K562 (cell line): ENCODE measurements around the gene NAT14. TPM values are rescaled to one million over a fixed set of nuclear protein-coding genes. Genes with fewer than 3 reads are reported as not detected.

ENCODE experiments used
- ADNP ChIP-seq: fragments of 200-800 bp; sonication (Bioruptor generic); IDR thresholded peaks from 2 replicates; pipeline ENCODE4 v1.6.1; 2016; ENCODE audit warnings: missing genetic modification characterization, missing compliant biosample characterization
- CHD2 ChIP-seq: IDR thresholded peaks from 2 replicates; pipeline ENCODE4 v1.6.1; 2011; ENCODE audit warnings: low read depth, low read length
- EP300 ChIP-seq: IDR thresholded peaks from 2 replicates; pipeline ENCODE4 v1.6.1; 2012; ENCODE audit warnings: low read length, improper control_type of control experiment
- ESRRB ChIP-seq: fragments of 250-450 bp; sonication (Bioruptor Pico); IDR thresholded peaks from 2 replicates; pipeline ENCODE4 v1.5.0; 2020; ENCODE audit warnings: mild to moderate bottlenecking, moderate library complexity, borderline replicate concordance
- ETV6 ChIP-seq, 3 experiments: fragments of 150-350 bp in 1 of 3; sonication (generic) in 1 of 3; formaldehyde crosslinking in 1 of 3; IDR thresholded peaks; 2 replicates each; pipeline versions ENCODE4 v1.6.1 to v1.8.0; 2014 to 2022; ENCODE audit warnings: borderline replicate concordance in 2 of 3, low read depth in 2 of 3, antibody characterized with exemption in 1 of 3, low read length in 1 of 3, mild to moderate bottlenecking in 1 of 3, missing genetic modification reagents in 1 of 3
- NCOA2 ChIP-seq, 2 experiments: fragments of 450-650 bp; IDR thresholded peaks; 2 replicates each; pipeline ENCODE4 v1.6.1; 2018; ENCODE audit warnings: mild to moderate bottlenecking in 2 of 2, moderate library complexity in 1 of 2; ENCODE audit not compliant: partially characterized antibody in 2 of 2
- ZNF3 ChIP-seq: fragments of 250-450 bp; sonication (Bioruptor Pico); IDR thresholded peaks from 2 replicates; pipeline ENCODE4 v1.5.0; 2021; ENCODE audit warnings: mild to moderate bottlenecking, moderate library complexity
- polyA plus RNA-seq, 8 experiments: library from polyadenylated mRNA; depleted of rRNA in 4 of 8; stranded (reverse) in 5 of 8; unstranded in 3 of 8; fragments of >200 nt; fragmentation: Nextera tagmentation in 2 of 8; fragmentation: Illumina TruSeq in 1 of 8; extraction: Ambion mirVana in 2 of 8; extraction: Trizol in 1 of 8; gene quantifications; 2 replicates each; pipeline versions ENCODE4 v1.2.1 to v1.2.3, GENCODE V29; 2011 to 2014; ENCODE audit warnings: inconsistent platforms in 1 of 8, missing spikeins in 1 of 8
- total RNA-seq, 7 experiments: library from RNA; depleted of rRNA in 6 of 7; stranded (reverse); fragments of >200 nt in 6 of 7; fragmentation: Illumina TruSeq in 2 of 7; extraction: Trizol in 2 of 7; gene quantifications; 2 replicates each; pipeline versions ENCODE4 v1.2.1 to v1.2.3, GENCODE V29; 2011 to 2021; ENCODE audit warnings: low replicate concordance in 1 of 7
- TF ChIP-seq, protein P1 (sequence below): sonication (generic); formaldehyde crosslinking; IDR thresholded peaks from 2 replicates; pipeline ENCODE4 v1.8.1; 2023; ENCODE audit warnings: mild to moderate bottlenecking, missing genetic modification reagents
- TF ChIP-seq, protein P2 (sequence below): fragments of 450-650 bp; IDR thresholded peaks from 2 replicates; pipeline ENCODE4 v1.6.1; 2018; ENCODE audit not compliant: partially characterized antibody
- TF ChIP-seq, protein P3 (sequence below), 2 experiments: fragments of 450-650 bp in 1 of 2; sonication (generic) in 1 of 2; formaldehyde crosslinking in 1 of 2; IDR thresholded peaks; 2 replicates each; pipeline versions ENCODE4 v1.7.1 to v1.9.0; 2016 to 2022; ENCODE audit warnings: inconsistent platforms in 1 of 2, mild to moderate bottlenecking in 1 of 2, missing genetic modification reagents in 1 of 2

The NAT14 gene
- total and polyA plus RNA-seq, 9 of the 15 experiments (the other 6 are each of a cell fraction or from before 2014, with no cell fraction given) = 2.4 to 77.0 (median 26.7) TPM

- TF ChIP-seq, protein P1, sequence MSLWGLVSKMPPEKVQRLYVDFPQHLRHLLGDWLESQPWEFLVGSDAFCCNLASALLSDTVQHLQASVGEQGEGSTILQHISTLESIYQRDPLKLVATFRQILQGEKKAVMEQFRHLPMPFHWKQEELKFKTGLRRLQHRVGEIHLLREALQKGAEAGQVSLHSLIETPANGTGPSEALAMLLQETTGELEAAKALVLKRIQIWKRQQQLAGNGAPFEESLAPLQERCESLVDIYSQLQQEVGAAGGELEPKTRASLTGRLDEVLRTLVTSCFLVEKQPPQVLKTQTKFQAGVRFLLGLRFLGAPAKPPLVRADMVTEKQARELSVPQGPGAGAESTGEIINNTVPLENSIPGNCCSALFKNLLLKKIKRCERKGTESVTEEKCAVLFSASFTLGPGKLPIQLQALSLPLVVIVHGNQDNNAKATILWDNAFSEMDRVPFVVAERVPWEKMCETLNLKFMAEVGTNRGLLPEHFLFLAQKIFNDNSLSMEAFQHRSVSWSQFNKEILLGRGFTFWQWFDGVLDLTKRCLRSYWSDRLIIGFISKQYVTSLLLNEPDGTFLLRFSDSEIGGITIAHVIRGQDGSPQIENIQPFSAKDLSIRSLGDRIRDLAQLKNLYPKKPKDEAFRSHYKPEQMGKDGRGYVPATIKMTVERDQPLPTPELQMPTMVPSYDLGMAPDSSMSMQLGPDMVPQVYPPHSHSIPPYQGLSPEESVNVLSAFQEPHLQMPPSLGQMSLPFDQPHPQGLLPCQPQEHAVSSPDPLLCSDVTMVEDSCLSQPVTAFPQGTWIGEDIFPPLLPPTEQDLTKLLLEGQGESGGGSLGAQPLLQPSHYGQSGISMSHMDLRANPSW = no peak
- TF ChIP-seq EP300 = no peak
- no peak for TF ChIP-seq ZNF3
- TF ChIP-seq ETV6 (IDR thresholded peaks at IDR 0.05; ENCODE audit: borderline replicate concordance in 1 of 2, low read depth in 2 of 2, low read length in 1 of 2) = no peak
- peak; percentile 68; the same call in 1 of the 2 replicates for TF ChIP-seq ETV6 (CRISPR knock-in tag; IDR thresholded peaks at IDR 0.05; ENCODE audit: borderline replicate concordance)
- no peak for TF ChIP-seq NCOA2 (IDR thresholded peaks at IDR 0.05; ENCODE audit: partially characterized antibody in 2 of 2)
- TF ChIP-seq, protein P2, sequence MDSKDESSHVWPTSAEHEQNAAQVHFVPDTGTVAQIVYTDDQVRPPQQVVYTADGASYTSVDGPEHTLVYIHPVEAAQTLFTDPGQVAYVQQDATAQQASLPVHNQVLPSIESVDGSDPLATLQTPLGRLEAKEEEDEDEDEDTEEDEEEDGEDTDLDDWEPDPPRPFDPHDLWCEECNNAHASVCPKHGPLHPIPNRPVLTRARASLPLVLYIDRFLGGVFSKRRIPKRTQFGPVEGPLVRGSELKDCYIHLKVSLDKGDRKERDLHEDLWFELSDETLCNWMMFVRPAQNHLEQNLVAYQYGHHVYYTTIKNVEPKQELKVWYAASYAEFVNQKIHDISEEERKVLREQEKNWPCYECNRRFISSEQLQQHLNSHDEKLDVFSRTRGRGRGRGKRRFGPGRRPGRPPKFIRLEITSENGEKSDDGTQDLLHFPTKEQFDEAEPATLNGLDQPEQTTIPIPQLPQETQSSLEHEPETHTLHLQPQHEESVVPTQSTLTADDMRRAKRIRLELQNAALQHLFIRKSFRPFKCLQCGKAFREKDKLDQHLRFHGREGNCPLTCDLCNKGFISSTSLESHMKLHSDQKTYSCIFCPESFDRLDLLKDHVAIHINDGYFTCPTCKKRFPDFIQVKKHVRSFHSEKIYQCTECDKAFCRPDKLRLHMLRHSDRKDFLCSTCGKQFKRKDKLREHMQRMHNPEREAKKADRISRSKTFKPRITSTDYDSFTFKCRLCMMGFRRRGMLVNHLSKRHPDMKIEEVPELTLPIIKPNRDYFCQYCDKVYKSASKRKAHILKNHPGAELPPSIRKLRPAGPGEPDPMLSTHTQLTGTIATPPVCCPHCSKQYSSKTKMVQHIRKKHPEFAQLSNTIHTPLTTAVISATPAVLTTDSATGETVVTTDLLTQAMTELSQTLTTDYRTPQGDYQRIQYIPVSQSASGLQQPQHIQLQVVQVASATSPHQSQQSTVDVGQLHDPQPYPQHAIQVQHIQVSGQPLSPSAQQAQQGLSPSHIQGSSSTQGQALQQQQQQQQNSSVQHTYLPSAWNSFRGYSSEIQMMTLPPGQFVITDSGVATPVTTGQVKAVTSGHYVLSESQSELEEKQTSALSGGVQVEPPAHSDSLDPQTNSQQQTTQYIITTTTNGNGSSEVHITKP = no peak
- no peak for TF ChIP-seq ADNP
- TF ChIP-seq, protein P3, sequence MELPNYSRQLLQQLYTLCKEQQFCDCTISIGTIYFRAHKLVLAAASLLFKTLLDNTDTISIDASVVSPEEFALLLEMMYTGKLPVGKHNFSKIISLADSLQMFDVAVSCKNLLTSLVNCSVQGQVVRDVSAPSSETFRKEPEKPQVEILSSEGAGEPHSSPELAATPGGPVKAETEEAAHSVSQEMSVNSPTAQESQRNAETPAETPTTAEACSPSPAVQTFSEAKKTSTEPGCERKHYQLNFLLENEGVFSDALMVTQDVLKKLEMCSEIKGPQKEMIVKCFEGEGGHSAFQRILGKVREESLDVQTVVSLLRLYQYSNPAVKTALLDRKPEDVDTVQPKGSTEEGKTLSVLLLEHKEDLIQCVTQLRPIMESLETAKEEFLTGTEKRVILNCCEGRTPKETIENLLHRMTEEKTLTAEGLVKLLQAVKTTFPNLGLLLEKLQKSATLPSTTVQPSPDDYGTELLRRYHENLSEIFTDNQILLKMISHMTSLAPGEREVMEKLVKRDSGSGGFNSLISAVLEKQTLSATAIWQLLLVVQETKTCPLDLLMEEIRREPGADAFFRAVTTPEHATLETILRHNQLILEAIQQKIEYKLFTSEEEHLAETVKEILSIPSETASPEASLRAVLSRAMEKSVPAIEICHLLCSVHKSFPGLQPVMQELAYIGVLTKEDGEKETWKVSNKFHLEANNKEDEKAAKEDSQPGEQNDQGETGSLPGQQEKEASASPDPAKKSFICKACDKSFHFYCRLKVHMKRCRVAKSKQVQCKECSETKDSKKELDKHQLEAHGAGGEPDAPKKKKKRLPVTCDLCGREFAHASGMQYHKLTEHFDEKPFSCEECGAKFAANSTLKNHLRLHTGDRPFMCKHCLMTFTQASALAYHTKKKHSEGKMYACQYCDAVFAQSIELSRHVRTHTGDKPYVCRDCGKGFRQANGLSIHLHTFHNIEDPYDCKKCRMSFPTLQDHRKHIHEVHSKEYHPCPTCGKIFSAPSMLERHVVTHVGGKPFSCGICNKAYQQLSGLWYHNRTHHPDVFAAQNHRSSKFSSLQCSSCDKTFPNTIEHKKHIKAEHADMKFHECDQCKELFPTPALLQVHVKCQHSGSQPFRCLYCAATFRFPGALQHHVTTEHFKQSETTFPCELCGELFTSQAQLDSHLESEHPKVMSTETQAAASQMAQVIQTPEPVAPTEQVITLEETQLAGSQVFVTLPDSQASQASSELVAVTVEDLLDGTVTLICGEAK (IDR thresholded peaks at IDR 0.05) = no peak; the same call in 1 of the 2 replicates
- TF ChIP-seq, protein P3 (CRISPR knock-in tag; IDR thresholded peaks at IDR 0.05) = no peak
- TF ChIP-seq ESRRB (CRISPR knock-in tag) = no peak
- 0 out of 2 replicates have a peak, but pooled peaks have one; percentile 61 for TF ChIP-seq CHD2
These were observed 8.8 kb upstream of the NAT14 start, which contains the start of gene ZNF628 (continued) for GRCh38 chr19:55476100-55476775.
